Colonic mucosa (tissue), 4 donors: ENCODE measurements around the gene WDR74. TPM values are rescaled to one million over a fixed set of nuclear protein-coding genes. Genes with fewer than 3 reads are reported as not detected.
A peak's percentile ranks its signal among the peaks of the same experiment; 100 is the strongest.
"Not testable (repeated sequence)": the region's sequence is repeated elsewhere in the genome, so short reads cannot be mapped to it uniquely, and the experiment has no call there.

Experiments
- DNase-seq: peaks from one replicate; pipeline ENCODE4 v3.0.0-alpha.2; 2020
- H3K27ac ChIP-seq: fragments of 200-600 bp; one replicate; pipeline ENCODE4 v1.8.0; 2021
- H3K27me3 ChIP-seq: fragments of 200-600 bp; one replicate; pipeline ENCODE4 v1.8.0; 2021
- H3K36me3 ChIP-seq: fragments of 200-600 bp; one replicate; pipeline ENCODE4 v1.8.0; 2021
- H3K4me1 ChIP-seq: fragments of 200-600 bp; one replicate; pipeline ENCODE4 v1.8.0; 2021; ENCODE audit warnings: mild to moderate bottlenecking
- H3K4me3 ChIP-seq: fragments of 200-600 bp; one replicate; pipeline ENCODE4 v1.8.0; 2021
- H3K9ac ChIP-seq, 2 donors: one replicate each; pipeline ENCODE4 v1.7.0; 2013; ENCODE audit warnings: control low read depth in 2 of 2, low read depth in 2 of 2, low read length in 2 of 2
- H3K9me3 ChIP-seq: fragments of 200-600 bp; one replicate; pipeline ENCODE4 v1.8.0; 2021
- intact Hi-C: fragments of 100-400 bp; cut with DNase I; formaldehyde crosslinking; loops from one replicate; pipeline ENCODE4 v1.14.1; 2022
- total RNA-seq, 2 donors: library from RNA; stranded (reverse); fragmentation: NEBNext Ultra II Directional in 1 of 2; extraction: Animal tissue kit (Norgen Biotek cat#: 25700) in 1 of 2; gene quantifications; one replicate each; pipeline ENCODE4 v1.2.1, GENCODE V29; 2021
- TF ChIP-seq, protein P1 (sequence below): fragments of 200-600 bp; IDR thresholded peaks from one replicate; pipeline ENCODE4 v1.8.0; 2022; ENCODE audit warnings: antibody characterized with exemption, mild to moderate bottlenecking
- donor health status: healthy.
- donor health status: DM: no; HTN: no; CAD: no.
- donor health status: DM: no; HTN: no; CAD: no.

The WDR74 gene
- total RNA-seq, 2 donors from 2014 or later, result 27.4 to 43.3 TPM

DNA sequence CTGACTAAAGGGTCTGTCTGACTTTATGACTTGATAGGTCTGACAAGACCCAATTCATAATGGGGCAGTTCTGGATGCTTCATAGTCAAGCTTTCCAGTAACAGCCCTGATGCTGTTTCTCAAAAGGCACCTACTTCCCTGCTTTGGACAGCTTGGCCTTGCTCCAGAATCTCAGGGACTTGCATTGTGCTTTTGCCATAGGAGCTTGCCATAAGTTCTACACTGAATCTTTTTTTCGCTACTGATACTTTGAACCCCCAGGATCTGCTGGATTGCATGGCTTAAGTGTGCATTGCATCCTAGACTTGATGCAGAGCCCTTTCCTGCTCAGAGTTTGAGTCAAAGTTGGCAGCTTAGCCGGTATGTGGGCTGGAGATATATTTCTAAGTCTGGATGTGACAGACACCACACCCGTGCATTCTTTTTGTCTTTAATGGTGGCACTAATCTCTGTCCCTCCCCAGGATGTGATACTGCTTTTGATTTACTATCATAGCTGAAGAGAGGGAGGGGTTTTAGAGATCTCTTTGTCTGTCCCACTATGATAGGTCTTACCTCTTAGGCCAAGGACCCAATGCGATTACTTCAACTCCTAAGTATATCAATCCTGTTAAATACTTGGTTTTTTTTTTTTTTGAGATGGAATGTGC lies 24.4 kb upstream of the WDR74 start:
- Histone ChIP-seq H3K4me3 (no peak overlapping the region), H3K9me3 (no peaks in the 10 kb centered on the region), H3K27me3 (no peaks in the 10 kb centered on the region), H3K36me3 (no peaks in the 10 kb centered on the region), H3K9ac (no peak overlapping the region), H3K4me1 (no peaks in the 10 kb centered on the region), H3K27ac (no peak overlapping the region)
- no peak for DNase-seq
- intact Hi-C loops, result loop anchor here (5.0 kb wide), 1 partner anchor 77 kb away; the partner anchor contains the start of gene TMEM179B
- TF ChIP-seq, protein P1, sequence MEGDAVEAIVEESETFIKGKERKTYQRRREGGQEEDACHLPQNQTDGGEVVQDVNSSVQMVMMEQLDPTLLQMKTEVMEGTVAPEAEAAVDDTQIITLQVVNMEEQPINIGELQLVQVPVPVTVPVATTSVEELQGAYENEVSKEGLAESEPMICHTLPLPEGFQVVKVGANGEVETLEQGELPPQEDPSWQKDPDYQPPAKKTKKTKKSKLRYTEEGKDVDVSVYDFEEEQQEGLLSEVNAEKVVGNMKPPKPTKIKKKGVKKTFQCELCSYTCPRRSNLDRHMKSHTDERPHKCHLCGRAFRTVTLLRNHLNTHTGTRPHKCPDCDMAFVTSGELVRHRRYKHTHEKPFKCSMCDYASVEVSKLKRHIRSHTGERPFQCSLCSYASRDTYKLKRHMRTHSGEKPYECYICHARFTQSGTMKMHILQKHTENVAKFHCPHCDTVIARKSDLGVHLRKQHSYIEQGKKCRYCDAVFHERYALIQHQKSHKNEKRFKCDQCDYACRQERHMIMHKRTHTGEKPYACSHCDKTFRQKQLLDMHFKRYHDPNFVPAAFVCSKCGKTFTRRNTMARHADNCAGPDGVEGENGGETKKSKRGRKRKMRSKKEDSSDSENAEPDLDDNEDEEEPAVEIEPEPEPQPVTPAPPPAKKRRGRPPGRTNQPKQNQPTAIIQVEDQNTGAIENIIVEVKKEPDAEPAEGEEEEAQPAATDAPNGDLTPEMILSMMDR, result no peak

DNA sequence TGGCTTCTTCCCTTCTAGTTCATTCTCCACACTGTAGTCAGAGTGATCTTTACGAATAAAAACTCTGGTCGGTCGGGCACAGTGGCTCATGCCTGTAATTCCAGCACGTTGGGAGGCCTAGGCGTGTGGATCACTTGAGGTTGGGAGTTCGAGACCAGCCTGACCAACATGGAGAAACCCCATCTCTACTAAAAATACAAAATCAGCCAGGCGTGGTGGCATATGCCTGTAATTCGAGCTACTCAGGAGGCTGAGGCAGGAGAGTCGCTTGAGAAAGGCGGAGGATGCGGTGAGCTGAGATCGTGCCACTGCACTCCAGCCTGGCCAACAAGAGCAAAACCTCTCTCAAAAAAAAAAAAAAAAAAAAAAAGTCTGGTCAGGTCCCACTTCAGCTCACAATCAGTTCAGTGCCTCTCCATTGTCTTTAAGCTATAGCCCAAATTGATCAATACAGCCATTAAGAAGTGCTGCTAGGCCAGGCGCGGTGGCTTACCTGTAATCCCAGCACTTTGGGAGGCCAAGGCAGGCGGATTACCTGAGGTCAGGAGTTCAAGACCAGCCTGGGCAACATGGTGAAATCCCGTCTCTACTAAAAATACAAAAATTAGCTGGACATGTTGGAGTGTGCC lies 22.3 kb upstream of the WDR74 start:
- not testable (repeated sequence) for H3K9me3 ChIP-seq, H3K36me3 ChIP-seq, H3K27me3 ChIP-seq, H3K9ac ChIP-seq, H3K4me1 ChIP-seq, H3K27ac ChIP-seq, H3K4me3 ChIP-seq, DNase-seq
- intact Hi-C loops, result loop anchor here (5.0 kb wide), 1 partner anchor 74 kb away; the partner anchor contains the start of gene TMEM179B

DNA sequence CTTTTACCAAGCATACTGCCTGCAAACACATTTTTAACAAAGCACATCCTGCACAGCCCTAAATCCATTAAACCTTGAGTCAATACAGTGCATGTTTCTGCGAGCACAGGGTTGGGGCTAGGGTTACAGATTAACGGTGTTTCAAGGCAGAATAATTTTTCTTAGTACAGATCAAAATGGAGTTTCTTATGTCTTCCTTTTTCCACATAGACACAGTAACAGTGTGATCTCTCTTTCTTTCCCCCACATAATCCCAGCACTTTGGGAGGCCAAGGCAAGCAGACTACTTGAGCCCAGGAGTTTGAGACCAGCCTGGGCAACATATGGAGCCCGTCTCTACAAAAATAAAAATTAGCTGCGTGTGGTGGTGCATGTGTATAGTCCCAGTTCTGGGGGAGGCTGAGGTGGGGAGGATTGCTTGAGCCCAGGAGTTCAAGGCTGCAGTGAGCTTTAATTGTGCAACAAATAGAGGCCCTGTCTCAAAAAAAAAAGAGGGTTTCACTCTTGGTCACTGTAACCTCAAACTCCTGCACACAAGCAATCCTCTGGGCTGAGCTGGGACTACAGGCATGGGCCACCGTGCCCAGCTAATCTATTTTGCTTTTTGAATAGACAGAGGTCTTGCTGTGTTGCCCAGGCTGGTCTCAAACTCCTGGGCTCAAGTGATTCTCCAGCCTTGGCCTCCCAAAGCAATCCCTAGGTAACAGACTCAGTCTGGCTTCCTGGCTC lies 21.6 kb upstream of the WDR74 start:
- no peak for DNase-seq

DNA sequence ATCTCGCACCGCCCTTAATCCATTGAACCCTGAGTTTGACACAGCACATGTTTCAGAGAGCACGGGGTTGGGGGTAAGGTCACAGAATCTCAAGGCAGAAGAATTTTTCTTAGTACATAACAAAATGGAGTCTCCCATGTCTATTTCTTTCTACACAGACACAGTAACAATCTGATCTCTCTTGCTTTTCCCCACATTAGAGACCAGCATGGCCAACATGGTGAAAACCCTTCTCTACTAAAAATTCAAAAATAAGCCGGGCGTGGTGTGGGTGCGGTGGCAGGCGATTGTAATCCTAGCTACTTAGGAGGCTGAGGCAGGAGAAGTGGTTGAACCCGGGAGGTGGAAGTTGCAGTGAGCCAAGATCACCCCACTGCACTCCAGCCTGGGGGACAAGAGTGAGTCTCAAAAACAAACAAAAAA lies 19.9 kb upstream of the WDR74 start:
- H3K9me3 ChIP-seq, H3K9ac ChIP-seq, DNase-seq, H3K36me3 ChIP-seq, H3K27ac ChIP-seq, H3K4me3 ChIP-seq, H3K27me3 ChIP-seq, intact Hi-C loops, H3K4me1 ChIP-seq: not testable (repeated sequence)

More for the DNA sequence above, 21.6 kb upstream of the WDR74 start:
- Histone ChIP-seq H3K36me3 (no peaks in the 10 kb centered on the region), H3K9me3 (no peaks in the 10 kb centered on the region), H3K27me3 (no peaks in the 10 kb centered on the region), H3K4me1 (no peaks in the 10 kb centered on the region), H3K4me3 (no peak overlapping the region), H3K9ac (no peak overlapping the region), H3K27ac (no peak overlapping the region)
- intact Hi-C loops, result loop anchor here (5.0 kb wide), 1 partner anchor 74 kb away; the partner anchor contains the start of gene TMEM179B
- TF ChIP-seq, protein P1, result no peak

DNA sequence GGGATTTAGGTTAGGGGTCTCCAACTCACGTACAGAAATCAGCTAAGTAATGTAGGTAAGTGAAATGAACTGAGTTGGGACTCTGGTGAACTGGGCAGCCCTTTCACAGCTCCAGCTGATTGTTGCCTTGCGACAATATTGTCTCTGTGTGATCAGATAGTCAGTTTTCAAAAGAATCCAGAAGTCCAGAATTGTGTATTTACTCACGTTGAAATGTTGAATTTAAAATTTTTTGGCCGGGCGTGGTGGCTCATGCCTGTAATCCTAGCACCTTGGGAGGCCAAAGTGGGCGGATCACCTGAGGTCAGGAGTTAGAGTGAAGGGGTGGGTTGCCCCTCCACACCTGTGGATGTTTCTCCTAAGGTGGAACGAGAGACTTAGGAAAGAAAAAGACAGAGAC lies 18.8 kb upstream of the WDR74 start:
- H3K9me3 ChIP-seq, result no peaks in the 10 kb centered on the region
- no peak overlapping the region for H3K27ac ChIP-seq
- intact Hi-C loops, result no loop called here
- H3K4me1 ChIP-seq, result peaks cover 10% of the 10 kb centered on the region
- H3K4me3 ChIP-seq, result no peak overlapping the region
- no peak for DNase-seq
- H3K36me3 ChIP-seq, result no peaks in the 10 kb centered on the region
- TF ChIP-seq, protein P1, result no peak
- no peak overlapping the region for H3K9ac ChIP-seq
- no peaks in the 10 kb centered on the region for H3K27me3 ChIP-seq

DNA sequence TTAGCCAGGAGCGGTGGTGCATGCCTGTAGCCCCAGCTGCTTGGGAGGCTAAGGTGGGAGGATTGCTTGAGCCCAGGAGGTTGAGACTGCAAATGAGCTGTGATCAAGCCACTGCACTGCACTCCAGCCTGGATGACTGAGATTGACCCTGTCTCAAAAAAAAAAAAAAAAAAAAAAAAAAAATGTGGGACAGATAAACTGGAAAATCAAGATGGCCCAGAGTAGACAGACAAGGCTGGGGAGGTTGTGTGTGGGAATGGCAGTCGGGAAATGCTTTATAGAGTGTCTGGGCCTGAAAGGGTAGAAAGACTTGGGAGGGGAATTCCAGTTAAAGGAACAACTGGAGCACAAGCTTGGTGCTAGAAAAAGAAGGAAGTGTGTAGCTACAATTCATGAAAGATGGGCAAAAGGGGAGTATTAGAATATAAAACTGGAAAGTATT lies 18.2 kb upstream of the WDR74 start:
- no peaks in the 10 kb centered on the region for H3K9me3 ChIP-seq
- no peak overlapping the region for H3K9ac ChIP-seq
- H3K4me1 ChIP-seq, result peaks cover 10% of the 10 kb centered on the region
- H3K4me3 ChIP-seq, result no peak overlapping the region
- peak; percentile 21 for DNase-seq
- intact Hi-C loops, result no loop called here
- no peak overlapping the region for H3K27ac ChIP-seq
- no peaks in the 10 kb centered on the region for H3K27me3 ChIP-seq
- no peaks in the 10 kb centered on the region for H3K36me3 ChIP-seq
- TF ChIP-seq, protein P1, result no peak
